ENCODE results near the gene CRYL1.

DNA sequence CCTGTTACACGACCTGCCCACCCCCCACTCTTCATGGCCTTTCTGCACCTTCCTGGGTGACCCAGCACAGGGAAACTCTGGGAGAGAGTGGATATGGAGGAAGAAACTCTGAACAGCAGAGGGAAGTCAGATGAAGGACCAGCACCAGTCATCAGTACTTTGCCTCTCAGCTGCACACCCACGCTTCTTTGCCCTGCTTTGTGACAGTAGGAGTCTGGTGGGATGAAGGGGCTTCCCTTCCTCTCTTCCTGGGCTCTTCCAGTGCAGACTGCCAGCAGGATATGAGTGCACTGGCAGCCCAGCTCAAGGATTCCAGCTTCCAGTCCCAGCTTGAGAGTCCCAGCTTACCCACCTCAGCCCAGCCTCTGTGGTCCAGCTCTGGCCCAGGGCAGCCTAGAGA is 68.9 kb downstream of the CRYL1 start:
- TF ChIP-seq, protein P1, sequence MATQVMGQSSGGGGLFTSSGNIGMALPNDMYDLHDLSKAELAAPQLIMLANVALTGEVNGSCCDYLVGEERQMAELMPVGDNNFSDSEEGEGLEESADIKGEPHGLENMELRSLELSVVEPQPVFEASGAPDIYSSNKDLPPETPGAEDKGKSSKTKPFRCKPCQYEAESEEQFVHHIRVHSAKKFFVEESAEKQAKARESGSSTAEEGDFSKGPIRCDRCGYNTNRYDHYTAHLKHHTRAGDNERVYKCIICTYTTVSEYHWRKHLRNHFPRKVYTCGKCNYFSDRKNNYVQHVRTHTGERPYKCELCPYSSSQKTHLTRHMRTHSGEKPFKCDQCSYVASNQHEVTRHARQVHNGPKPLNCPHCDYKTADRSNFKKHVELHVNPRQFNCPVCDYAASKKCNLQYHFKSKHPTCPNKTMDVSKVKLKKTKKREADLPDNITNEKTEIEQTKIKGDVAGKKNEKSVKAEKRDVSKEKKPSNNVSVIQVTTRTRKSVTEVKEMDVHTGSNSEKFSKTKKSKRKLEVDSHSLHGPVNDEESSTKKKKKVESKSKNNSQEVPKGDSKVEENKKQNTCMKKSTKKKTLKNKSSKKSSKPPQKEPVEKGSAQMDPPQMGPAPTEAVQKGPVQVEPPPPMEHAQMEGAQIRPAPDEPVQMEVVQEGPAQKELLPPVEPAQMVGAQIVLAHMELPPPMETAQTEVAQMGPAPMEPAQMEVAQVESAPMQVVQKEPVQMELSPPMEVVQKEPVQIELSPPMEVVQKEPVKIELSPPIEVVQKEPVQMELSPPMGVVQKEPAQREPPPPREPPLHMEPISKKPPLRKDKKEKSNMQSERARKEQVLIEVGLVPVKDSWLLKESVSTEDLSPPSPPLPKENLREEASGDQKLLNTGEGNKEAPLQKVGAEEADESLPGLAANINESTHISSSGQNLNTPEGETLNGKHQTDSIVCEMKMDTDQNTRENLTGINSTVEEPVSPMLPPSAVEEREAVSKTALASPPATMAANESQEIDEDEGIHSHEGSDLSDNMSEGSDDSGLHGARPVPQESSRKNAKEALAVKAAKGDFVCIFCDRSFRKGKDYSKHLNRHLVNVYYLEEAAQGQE (IDR thresholded peaks at IDR 0.05; ENCODE audit: insufficient read depth in 1 of 2, low read depth in 2 of 2, low read length in 2 of 2): no peak
- TF ChIP-seq SIN3A (IDR thresholded peaks at IDR 0.05; ENCODE audit: borderline replicate concordance, insufficient read depth, low read length) (no peak), POLR2AphosphoS5 (IDR thresholded peaks at IDR 0.05; ENCODE audit: low read depth, low read length) (no peak), TAF1 (IDR thresholded peaks at IDR 0.05; ENCODE audit: borderline replicate concordance, insufficient read depth, low read length) (no peak), FOXP2 (optimal IDR thresholded peaks at IDR 0.05; ENCODE audit: borderline replicate concordance, extremely low read depth, extremely low read length, insufficient read depth) (no peak)
